ENCODE data around the gene OR5B21.

The OR5B21 gene

DNA sequence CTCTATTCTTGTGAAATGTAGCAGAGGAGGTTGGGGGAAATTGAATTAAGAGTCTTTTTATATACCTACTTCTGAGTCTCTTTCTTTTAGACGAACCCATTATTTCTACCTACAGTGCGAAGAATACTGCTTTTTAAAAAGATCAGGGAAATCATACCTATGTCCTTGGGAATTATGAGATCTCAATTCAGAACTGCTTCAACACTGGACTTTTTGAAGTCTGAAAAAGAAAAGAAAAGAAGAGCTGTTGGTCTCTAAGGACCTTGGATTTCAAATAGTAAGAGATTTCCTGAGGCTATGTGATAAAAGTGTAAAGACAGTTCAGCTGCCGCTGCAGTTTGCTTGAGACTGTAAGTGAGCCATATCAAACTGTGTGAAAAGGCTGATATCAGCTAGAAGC lies 3.7 kb upstream of the OR5B21 start:
- no peaks in the 10 kb centered on the region for H3K27me3 ChIP-seq (ENCODE audit: insufficient read depth, low read length)
- H3K36me3 ChIP-seq (ENCODE audit: insufficient read depth, low read length) = no peaks in the 10 kb centered on the region
- no peak overlapping the region for H3K27ac ChIP-seq (ENCODE audit: low read depth, low read length)
- no peaks in the 10 kb centered on the region for H3K4me1 ChIP-seq (ENCODE audit: control insufficient read depth, insufficient read depth, low read length, unreplicated experiment)
- no peaks in the 10 kb centered on the region for H3K79me2 ChIP-seq (ENCODE audit: control insufficient read depth, insufficient read depth, low read length, unreplicated experiment)
- H3K4me3 ChIP-seq (ENCODE audit: low read depth, low read length) = no peak overlapping the region
- no peak overlapping the region for H2AFZ ChIP-seq (ENCODE audit: low read length, unreplicated experiment)

DNA sequence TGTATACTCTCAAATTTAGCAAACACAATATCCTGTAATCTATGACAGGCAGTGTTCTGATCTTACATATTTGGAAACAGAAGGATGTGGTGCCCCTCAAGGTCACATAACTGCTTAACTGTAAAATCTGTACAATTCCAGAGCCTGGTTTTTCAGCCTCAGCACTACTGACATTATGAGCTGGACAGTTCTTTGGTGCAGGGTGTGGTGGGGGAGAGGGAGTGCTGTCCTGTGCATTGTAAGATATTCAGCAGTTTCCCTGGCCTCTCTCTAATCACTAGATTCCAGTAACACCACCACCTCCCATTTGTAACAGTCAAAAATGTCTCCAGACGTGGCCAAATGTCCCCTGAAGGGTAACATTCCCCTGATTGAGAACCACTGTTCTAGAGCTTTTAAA lies 1.8 kb upstream of the OR5B21 start:
- H2AFZ ChIP-seq (ENCODE audit: low read length, unreplicated experiment) = no peak overlapping the region
- no peak overlapping the region for H3K27ac ChIP-seq (ENCODE audit: low read depth, low read length)
- H3K79me2 ChIP-seq (ENCODE audit: control insufficient read depth, insufficient read depth, low read length, unreplicated experiment) = no peaks in the 10 kb centered on the region

DNA sequence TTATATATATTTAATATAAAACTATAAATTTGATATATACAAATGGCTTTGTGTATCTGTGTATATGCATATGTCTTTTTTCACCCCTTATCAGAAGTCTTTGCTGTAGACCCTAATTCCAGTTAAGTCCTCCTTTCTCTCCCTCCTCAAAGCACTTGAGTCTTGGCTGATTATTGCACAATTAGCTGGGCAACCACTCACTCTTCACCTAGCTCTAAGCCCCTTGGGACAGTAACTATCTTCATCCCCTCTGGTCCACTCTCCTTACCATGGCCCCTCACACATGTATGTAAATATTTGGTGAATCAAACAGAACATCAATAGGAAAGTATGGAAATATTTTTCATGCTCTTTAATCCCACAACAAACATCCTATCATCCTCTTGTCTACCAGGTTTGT lies 909 bp upstream of the OR5B21 start:
- Histone ChIP-seq H3K4me1 (ENCODE audit: control insufficient read depth, insufficient read depth, low read length, unreplicated experiment) (no peaks in the 10 kb centered on the region), H3K36me3 (ENCODE audit: insufficient read depth, low read length) (no peaks in the 10 kb centered on the region), H3K79me2 (ENCODE audit: control insufficient read depth, insufficient read depth, low read length, unreplicated experiment) (no peaks in the 10 kb centered on the region), H2AFZ (ENCODE audit: low read length, unreplicated experiment) (no peak overlapping the region), H3K27ac (ENCODE audit: low read depth, low read length) (no peak overlapping the region), H3K27me3 (ENCODE audit: insufficient read depth, low read length) (no peaks in the 10 kb centered on the region), H3K4me3 (ENCODE audit: low read depth, low read length) (no peak overlapping the region)

More for the DNA sequence above, 1.8 kb upstream of the OR5B21 start:
- Histone ChIP-seq H3K4me1 (ENCODE audit: control insufficient read depth, insufficient read depth, low read length, unreplicated experiment) (no peaks in the 10 kb centered on the region), H3K27me3 (ENCODE audit: insufficient read depth, low read length) (no peaks in the 10 kb centered on the region), H3K4me3 (ENCODE audit: low read depth, low read length) (no peak overlapping the region), H3K36me3 (ENCODE audit: insufficient read depth, low read length) (no peaks in the 10 kb centered on the region)

DNA sequence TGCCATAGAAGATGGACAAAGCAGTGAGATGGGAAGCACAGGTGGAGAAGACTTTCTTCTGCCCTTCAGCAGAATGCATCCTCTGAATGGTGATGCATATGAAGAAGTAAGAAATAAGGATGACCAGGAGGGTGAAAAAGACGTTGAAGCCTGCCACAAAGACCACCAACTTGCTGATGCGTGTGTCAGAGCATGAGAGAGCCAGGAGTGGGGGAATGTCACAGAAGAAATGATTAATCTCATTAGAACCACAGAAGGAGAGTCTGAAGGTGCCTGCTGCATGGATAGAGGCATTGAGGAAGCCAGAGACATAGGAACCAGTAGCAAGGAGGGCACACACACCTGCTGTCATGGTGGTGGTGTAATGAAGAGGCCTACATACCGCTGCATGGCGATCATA lies 550 bp downstream of the OR5B21 start:
- no peak overlapping the region for H2AFZ ChIP-seq (ENCODE audit: low read length, unreplicated experiment)
- no peaks in the 10 kb centered on the region for H3K79me2 ChIP-seq (ENCODE audit: control insufficient read depth, insufficient read depth, low read length, unreplicated experiment)
- no peak overlapping the region for H3K27ac ChIP-seq (ENCODE audit: low read depth, low read length)
- no peak overlapping the region for H3K4me3 ChIP-seq (ENCODE audit: low read depth, low read length)
- no peaks in the 10 kb centered on the region for H3K4me1 ChIP-seq (ENCODE audit: control insufficient read depth, insufficient read depth, low read length, unreplicated experiment)
- H3K27me3 ChIP-seq (ENCODE audit: insufficient read depth, low read length) = no peaks in the 10 kb centered on the region
- no peaks in the 10 kb centered on the region for H3K36me3 ChIP-seq (ENCODE audit: insufficient read depth, low read length)

DNA sequence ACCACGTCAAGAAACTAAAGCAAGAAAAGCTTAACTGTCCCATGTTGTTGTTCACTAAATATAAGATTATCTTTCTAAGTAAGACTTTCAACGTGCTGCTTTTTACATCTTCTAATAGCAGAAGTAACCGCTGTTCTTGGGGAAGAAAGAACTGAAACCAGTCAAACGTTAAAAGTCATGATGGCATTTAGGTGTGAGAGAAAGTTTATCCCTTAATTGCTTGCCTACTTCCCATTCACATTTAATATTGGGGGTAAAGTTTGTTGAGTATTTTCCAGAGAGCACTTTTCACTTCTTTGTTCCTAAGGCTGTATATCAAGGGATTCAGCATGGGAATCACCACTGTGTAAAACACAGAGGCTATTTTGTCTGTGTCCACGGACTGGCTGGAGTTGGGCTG lies 970 bp downstream of the OR5B21 start:
- no peaks in the 10 kb centered on the region for H3K4me1 ChIP-seq (ENCODE audit: control insufficient read depth, insufficient read depth, low read length, unreplicated experiment)
- no peak overlapping the region for H2AFZ ChIP-seq (ENCODE audit: low read length, unreplicated experiment)
- H3K27me3 ChIP-seq (ENCODE audit: insufficient read depth, low read length) = no peaks in the 10 kb centered on the region
- H3K4me3 ChIP-seq (ENCODE audit: low read depth, low read length) = no peak overlapping the region
- no peaks in the 10 kb centered on the region for H3K36me3 ChIP-seq (ENCODE audit: insufficient read depth, low read length)
- H3K79me2 ChIP-seq (ENCODE audit: control insufficient read depth, insufficient read depth, low read length, unreplicated experiment) = no peaks in the 10 kb centered on the region
- no peak overlapping the region for H3K27ac ChIP-seq (ENCODE audit: low read depth, low read length)

DNA sequence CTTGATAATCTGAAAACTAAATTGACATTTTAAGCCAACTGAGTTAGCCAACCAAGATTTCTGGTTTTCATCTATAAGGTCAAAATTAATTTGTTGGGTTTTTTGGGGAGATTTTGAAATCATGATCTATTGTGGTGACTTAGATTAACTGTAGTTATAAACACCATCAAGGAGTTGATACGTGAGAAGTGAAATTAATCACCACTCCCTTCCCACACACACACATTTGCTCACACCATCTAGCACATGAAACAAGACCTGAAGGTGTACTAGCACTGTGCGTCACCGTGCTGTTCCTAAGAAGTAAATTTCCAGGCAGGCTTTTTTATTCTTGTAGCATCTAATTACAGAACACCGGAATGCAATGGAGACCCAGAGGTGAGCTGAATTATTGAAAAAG lies 2.1 kb downstream of the OR5B21 start:
- Histone ChIP-seq H3K27ac (ENCODE audit: low read depth, low read length) (no peak overlapping the region), H2AFZ (ENCODE audit: low read length, unreplicated experiment) (no peak overlapping the region), H3K4me1 (ENCODE audit: control insufficient read depth, insufficient read depth, low read length, unreplicated experiment) (no peaks in the 10 kb centered on the region), H3K27me3 (ENCODE audit: insufficient read depth, low read length) (no peaks in the 10 kb centered on the region), H3K4me3 (ENCODE audit: low read depth, low read length) (no peak overlapping the region), H3K79me2 (ENCODE audit: control insufficient read depth, insufficient read depth, low read length, unreplicated experiment) (no peaks in the 10 kb centered on the region), H3K36me3 (ENCODE audit: insufficient read depth, low read length) (no peaks in the 10 kb centered on the region)

DNA sequence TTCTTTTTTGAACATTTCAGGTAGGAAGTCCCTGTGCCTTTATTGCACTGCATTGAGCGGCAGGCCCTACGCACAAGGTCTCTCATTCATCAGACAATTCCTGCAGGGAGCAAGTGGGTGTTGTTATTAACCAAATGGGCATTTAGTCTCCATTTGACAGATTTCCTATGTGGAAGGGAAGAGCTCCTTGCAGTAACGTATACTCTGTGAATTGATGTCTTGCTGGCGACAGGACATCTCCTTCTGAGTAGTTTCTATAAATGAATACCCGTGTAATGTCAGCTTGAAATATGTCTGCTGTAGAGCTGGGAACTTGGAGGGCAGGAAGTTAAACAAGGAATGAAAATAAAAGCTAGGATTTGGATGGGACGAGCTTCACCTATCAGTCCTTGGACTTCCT lies 3.7 kb downstream of the OR5B21 start:
- Histone ChIP-seq H3K4me1 (ENCODE audit: control insufficient read depth, insufficient read depth, low read length, unreplicated experiment) (no peaks in the 10 kb centered on the region), H3K4me3 (ENCODE audit: low read depth, low read length) (no peak overlapping the region), H3K79me2 (ENCODE audit: control insufficient read depth, insufficient read depth, low read length, unreplicated experiment) (no peaks in the 10 kb centered on the region), H3K27ac (ENCODE audit: low read depth, low read length) (no peak overlapping the region), H3K36me3 (ENCODE audit: insufficient read depth, low read length) (no peaks in the 10 kb centered on the region), H3K27me3 (ENCODE audit: insufficient read depth, low read length) (no peaks in the 10 kb centered on the region), H2AFZ (ENCODE audit: low read length, unreplicated experiment) (no peak overlapping the region)

DNA sequence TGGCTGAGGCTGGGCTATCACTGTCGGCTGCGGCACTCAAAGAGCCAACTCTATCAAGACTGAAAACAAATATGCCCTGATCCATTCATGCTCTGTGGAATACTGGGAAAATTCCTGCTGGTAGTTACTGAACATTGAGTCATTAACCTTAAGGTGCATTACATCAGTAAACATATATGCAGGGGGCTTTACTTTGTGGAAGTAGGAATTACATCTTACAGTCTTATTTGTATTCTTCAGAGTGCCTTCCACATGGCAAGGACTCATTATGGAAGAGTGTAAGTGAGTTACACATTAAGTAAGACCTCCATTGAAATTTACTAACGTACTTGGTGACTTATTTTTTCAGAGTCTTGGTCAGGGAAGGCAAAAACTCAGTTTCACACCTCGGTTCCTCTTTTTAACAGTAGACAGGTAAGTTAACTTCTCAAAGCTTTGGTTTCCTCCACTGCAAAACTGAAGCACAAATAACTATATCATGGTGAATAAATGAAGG lies 4.5 kb downstream of the OR5B21 start:
- no peaks in the 10 kb centered on the region for H3K79me2 ChIP-seq (ENCODE audit: control insufficient read depth, insufficient read depth, low read length, unreplicated experiment)
- H3K4me3 ChIP-seq (ENCODE audit: low read depth, low read length) = no peak overlapping the region
- H3K27ac ChIP-seq (ENCODE audit: low read depth, low read length) = no peak overlapping the region
- no peaks in the 10 kb centered on the region for H3K36me3 ChIP-seq (ENCODE audit: insufficient read depth, low read length)
- no peak overlapping the region for H2AFZ ChIP-seq (ENCODE audit: low read length, unreplicated experiment)
- no peaks in the 10 kb centered on the region for H3K4me1 ChIP-seq (ENCODE audit: control insufficient read depth, insufficient read depth, low read length, unreplicated experiment)
- no peaks in the 10 kb centered on the region for H3K27me3 ChIP-seq (ENCODE audit: insufficient read depth, low read length)

DNA sequence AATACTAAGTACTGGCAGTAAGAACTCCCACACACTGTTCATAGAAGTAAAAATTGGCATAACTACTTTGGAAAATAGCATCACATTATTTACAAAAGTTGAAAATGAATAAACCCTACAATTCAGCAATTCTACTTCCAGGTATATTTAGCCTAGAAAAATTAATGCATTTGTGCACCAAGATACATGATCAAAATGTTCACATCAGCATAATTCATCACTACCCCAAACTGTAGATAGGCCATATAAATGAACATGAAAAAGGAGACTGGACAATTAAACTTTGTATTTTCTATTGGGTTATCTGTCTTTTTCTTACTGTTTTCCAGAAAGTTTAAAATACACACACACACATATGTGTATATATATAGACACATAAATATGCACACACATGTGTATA lies 5.9 kb downstream of the OR5B21 start:
- Histone ChIP-seq H3K79me2 (ENCODE audit: control insufficient read depth, insufficient read depth, low read length, unreplicated experiment) (no peaks in the 10 kb centered on the region), H3K36me3 (ENCODE audit: insufficient read depth, low read length) (no peaks in the 10 kb centered on the region), H3K4me1 (ENCODE audit: control insufficient read depth, insufficient read depth, low read length, unreplicated experiment) (no peaks in the 10 kb centered on the region), H3K4me3 (ENCODE audit: low read depth, low read length) (no peak overlapping the region), H3K27ac (ENCODE audit: low read depth, low read length) (no peak overlapping the region), H3K27me3 (ENCODE audit: insufficient read depth, low read length) (no peaks in the 10 kb centered on the region), H2AFZ (ENCODE audit: low read length, unreplicated experiment) (no peak overlapping the region)

DNA sequence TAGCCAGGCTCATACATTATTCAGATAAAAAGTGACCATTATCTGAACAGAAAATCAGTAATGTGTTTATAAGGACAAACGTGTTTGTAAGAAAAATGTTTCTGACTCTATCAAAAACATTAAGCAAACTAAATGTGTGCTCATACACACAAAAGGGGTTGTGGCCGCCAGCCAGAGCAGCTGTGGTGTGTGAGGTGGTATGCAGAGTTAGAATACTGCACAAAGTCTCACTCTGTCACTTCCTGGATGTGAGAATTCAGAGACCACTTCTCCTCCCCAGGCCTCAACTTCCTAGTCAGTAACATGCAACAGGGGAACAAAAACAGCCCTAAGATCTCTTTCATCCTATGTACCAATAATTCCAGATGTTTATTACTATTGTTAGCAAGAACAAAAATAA lies 9.4 kb downstream of the OR5B21 start:
- H3K27ac ChIP-seq (ENCODE audit: low read depth, low read length) = no peak overlapping the region
- no peaks in the 10 kb centered on the region for H3K36me3 ChIP-seq (ENCODE audit: insufficient read depth, low read length)
- no peak overlapping the region for H2AFZ ChIP-seq (ENCODE audit: low read length, unreplicated experiment)
- H3K27me3 ChIP-seq (ENCODE audit: insufficient read depth, low read length) = no peaks in the 10 kb centered on the region
- no peak overlapping the region for H3K4me3 ChIP-seq (ENCODE audit: low read depth, low read length)
- H3K4me1 ChIP-seq (ENCODE audit: control insufficient read depth, insufficient read depth, low read length, unreplicated experiment) = peaks cover 15% of the 10 kb centered on the region
- H3K79me2 ChIP-seq (ENCODE audit: control insufficient read depth, insufficient read depth, low read length, unreplicated experiment) = no peaks in the 10 kb centered on the region

DNA sequence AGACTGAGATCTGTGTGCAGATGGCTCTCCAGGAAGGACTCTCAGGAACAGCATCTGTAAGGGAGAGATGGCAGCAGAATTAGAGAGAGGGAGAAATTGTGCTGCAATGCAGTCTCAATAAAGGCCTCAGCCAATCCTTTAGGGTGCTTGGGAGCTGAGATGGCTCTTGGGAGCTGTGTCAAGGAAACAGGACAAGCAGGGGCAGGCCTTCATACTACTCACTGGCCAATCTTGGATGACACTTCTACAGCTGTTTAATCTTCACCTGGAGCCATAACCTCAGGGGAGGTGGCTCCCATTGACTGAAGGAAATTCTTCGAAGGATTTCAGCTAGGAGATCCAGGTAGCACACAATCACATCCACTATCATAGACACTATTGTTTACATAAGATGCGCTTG lies 10.0 kb downstream of the OR5B21 start:
- H2AFZ ChIP-seq (ENCODE audit: low read length, unreplicated experiment) = no peak overlapping the region
- H3K27ac ChIP-seq (ENCODE audit: low read depth, low read length) = no peak overlapping the region
- H3K79me2 ChIP-seq (ENCODE audit: control insufficient read depth, insufficient read depth, low read length, unreplicated experiment) = no peaks in the 10 kb centered on the region
- H3K36me3 ChIP-seq (ENCODE audit: insufficient read depth, low read length) = no peaks in the 10 kb centered on the region
- peaks cover 17% of the 10 kb centered on the region for H3K4me1 ChIP-seq (ENCODE audit: control insufficient read depth, insufficient read depth, low read length, unreplicated experiment)
- H3K4me3 ChIP-seq (ENCODE audit: low read depth, low read length) = no peak overlapping the region
- H3K27me3 ChIP-seq (ENCODE audit: insufficient read depth, low read length) = no peaks in the 10 kb centered on the region
